GM19239 (cell line): ENCODE results near the gene TMEM269.

Experiments
- DNase-seq: peaks from one replicate; pipeline ENCODE4 v3.0.0; 2011; ENCODE audit warnings: low spot score; ENCODE audit not compliant: insufficient read length
- FAIRE-seq: peaks from 2 replicates; lab custom pipeline; 2011; peaks lifted over from hg19 to GRCh38; lab: Jason Lieb, UNC

The TMEM269 gene

GRCh38 chr1:42844592-42845140, 59.9 kb downstream of the TMEM269 start:
- no peak for DNase-seq
- FAIRE-seq = no peak

- no peak for FAIRE-seq
- DNase-seq = no peak
Observed at GRCh38 chr1:42845193-42845592, 60.4 kb downstream of the TMEM269 start.

GRCh38 chr1:42845866-42846256, 61.1 kb downstream of the TMEM269 start:
- FAIRE-seq (no peak), DNase-seq (no peak)

- peak; percentile 89 for DNase-seq
- FAIRE-seq = peak; percentile 99
Observed at GRCh38 chr1:42846257-42847110, 61.7 kb downstream of the TMEM269 start, which contains the start of gene ZNF691. Gene ZNF691 (plus strand): TSS chr1:42846613. CDS start chr1:42849659, 3,046 bp downstream.

GRCh38 chr1:42847111-42847595, 62.4 kb downstream of the TMEM269 start:
- DNase-seq (no peak), FAIRE-seq (peak; percentile 64)

- FAIRE-seq (no peak), DNase-seq (no peak)
Observed at GRCh38 chr1:42847721-42848460, 63.1 kb downstream of the TMEM269 start.

GRCh38 chr1:42848823-42849537, 64.2 kb downstream of the TMEM269 start:
- no peak for FAIRE-seq
- no peak for DNase-seq

- no peak for FAIRE-seq
- DNase-seq = no peak
Observed at GRCh38 chr1:42849944-42850343, 65.2 kb downstream of the TMEM269 start.
